Vagina (tissue), 2 donors: Measurements from ENCODE around the gene DCDC2B.

Experiments used
- POLR2A ChIP-seq, 2 donors: fragments of 450-650 bp; IDR thresholded peaks; one replicate each; pipeline ENCODE4 v1.6.1; 2017; ENCODE audit warnings: antibody characterized with exemption in 2 of 2, mild to moderate bottlenecking in 2 of 2, moderate library complexity in 2 of 2
- POLR2AphosphoS5 ChIP-seq, 2 donors: sonication (generic); formaldehyde crosslinking; IDR thresholded peaks; one replicate each; pipeline ENCODE4 v1.9.0; 2017; ENCODE audit warnings: antibody characterized with exemption in 2 of 2, mild to moderate bottlenecking in 2 of 2, low read depth in 1 of 2; ENCODE audit not compliant: insufficient read depth in 1 of 2
- TF ChIP-seq, protein P1 (sequence below), 3 experiments: fragments of 450-650 bp in 2 of 3; fragments of 200-600 bp in 1 of 3; sonication (generic) in 1 of 3; IDR thresholded peaks; one replicate each; pipeline ENCODE4 v1.5.1; 2017 to 2019; ENCODE audit warnings: antibody characterized with exemption in 3 of 3, mild to moderate bottlenecking in 2 of 3, moderate library complexity in 2 of 3

DNA sequence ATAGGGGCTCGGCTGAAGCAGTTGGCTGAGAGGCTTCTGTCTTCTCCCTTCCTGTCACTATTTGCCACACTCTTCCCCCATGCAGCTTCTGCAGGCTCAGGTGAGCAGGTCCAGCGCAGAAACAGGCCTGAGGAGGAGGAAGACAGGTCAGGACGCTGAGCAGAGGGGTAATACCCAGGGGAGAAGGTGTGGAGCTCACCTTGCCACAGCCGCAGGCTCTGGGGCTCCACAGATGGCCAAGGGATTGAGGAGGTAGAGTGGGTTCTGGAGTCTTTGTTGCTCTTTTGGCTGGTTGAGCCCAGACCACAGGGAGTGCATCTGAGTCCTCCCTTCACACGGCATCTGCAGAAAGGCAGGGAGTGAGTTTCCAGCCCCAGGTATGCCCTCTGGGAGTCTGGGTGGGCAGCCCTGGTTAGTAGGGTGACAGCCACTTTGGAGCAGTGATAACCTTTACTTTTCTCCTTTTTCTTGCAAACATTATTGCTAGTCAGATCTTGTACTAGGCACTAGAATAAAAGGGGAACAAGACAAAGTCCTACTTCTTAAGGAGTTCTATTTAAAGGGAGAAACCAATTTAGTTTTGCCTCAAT lies 23.0 kb downstream of the DCDC2B start:
- TF ChIP-seq, protein P1, sequence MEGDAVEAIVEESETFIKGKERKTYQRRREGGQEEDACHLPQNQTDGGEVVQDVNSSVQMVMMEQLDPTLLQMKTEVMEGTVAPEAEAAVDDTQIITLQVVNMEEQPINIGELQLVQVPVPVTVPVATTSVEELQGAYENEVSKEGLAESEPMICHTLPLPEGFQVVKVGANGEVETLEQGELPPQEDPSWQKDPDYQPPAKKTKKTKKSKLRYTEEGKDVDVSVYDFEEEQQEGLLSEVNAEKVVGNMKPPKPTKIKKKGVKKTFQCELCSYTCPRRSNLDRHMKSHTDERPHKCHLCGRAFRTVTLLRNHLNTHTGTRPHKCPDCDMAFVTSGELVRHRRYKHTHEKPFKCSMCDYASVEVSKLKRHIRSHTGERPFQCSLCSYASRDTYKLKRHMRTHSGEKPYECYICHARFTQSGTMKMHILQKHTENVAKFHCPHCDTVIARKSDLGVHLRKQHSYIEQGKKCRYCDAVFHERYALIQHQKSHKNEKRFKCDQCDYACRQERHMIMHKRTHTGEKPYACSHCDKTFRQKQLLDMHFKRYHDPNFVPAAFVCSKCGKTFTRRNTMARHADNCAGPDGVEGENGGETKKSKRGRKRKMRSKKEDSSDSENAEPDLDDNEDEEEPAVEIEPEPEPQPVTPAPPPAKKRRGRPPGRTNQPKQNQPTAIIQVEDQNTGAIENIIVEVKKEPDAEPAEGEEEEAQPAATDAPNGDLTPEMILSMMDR (IDR thresholded peaks at IDR 0.05): no peak
- TF ChIP-seq POLR2A (IDR thresholded peaks at IDR 0.05) (no peak), POLR2AphosphoS5 (IDR thresholded peaks at IDR 0.05; ENCODE audit: insufficient read depth in 1 of 2, low read depth in 1 of 2) (no peak)
